HG02870 (cell line): Measurements from ENCODE around the gene LAMC1.

ENCODE experiments used
- ATAC-seq: cut with Tn5 transposase; IDR thresholded peaks from one replicate; pipeline ENCODE4 v1.9.1; 2021; ENCODE audit warnings: mild to moderate bottlenecking, moderate library complexity; ENCODE audit not compliant: unreplicated experiment

LAMC1 gene

GRCh38 chr1:183180634-183181056 lies 157.4 kb downstream of the LAMC1 start:
- ATAC-seq: peak; percentile 71

- no peak for ATAC-seq
Measured at GRCh38 chr1:183185941-183186490, 162.8 kb downstream of the LAMC1 start, which contains the start of gene LAMC2. Gene LAMC2 (plus strand): TSS chr1:183186264. CDS start chr1:183186353, 89 bp downstream.

DNA sequence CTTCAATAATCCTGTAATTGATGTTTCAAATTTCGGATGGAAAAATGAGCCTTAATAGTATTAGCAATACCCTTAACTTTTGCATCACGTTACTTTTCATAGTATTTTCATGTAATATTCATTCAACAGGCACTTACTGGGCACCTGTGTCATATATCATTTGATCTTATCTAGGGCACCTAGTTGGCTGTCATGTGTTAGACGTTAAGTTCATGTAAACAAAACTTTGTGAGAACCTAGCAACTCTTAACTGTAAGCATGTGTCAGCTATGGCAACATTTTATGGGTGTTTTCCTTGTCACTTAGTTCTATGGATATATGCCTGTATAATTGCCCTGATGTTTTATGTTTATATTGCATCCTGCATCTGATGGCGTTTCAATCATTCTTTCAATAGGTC lies 163.6 kb downstream of the LAMC1 start:
- ATAC-seq: no peak

GRCh38 chr1:183188240-183188639 lies 165.0 kb downstream of the LAMC1 start:
- ATAC-seq: no peak

GRCh38 chr1:183191833-183192232 lies 168.6 kb downstream of the LAMC1 start:
- no peak for ATAC-seq

DNA sequence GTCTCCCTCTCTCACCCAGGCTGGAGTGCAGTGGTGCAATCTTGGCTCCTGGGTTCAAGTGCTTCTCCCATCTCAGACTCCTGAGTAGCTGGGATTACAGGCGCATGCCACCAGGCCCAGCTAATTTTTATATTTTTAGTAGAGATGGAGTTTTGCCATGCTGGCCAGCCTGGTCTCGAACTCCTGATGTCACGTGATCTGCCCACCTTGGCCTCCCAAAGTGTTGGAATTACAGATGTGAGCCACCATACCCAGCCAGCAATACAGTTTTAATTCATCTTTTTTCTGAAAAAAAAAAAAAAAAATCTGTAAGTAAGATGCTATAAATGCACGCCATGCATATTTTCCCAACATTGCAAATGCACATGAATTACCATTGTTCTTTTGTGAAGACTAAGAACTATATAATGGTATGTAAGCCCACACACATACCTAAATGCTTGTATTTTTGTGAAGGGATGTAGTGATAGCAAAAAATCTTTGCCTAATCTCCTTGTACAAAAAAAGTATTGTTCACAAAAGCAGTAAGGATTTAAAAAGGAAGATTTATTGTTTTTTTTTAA lies 170.8 kb downstream of the LAMC1 start:
- no peak for ATAC-seq

DNA sequence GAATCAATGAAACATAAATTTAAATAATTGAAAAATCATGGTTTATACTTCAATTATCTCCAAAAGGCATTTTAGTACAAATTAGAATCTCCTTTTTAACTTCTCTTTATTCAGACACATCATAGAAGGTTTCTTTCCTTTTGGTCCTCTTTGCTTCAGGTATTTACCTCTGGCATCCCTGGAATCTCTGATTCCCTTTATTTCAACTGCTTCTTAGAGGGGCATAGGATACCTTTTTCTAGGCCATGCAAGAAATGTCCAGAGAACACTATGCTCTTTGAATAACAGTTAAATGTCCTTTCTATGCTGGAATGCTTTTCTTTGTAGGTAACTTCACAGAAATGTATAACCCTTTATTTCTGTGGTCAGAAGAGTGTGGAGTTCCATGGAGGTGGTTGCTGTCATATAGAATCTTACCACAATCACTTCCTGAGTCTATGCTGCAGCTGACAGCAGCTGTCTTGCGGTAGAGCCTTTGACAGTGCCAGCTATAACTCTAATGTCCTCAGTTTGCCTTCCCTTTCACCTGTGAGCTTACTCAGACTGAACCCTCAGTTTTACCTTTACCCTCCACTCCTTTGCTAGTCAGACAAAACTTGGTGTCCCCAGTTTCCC lies 171.4 kb downstream of the LAMC1 start:
- peak; percentile 95 for ATAC-seq

- peak; percentile 41 for ATAC-seq
Measured at GRCh38 chr1:183195142-183195574, 171.9 kb downstream of the LAMC1 start.
